GM18499 (cell line): ENCODE results near the gene CXorf49.
"Not testable (repeated sequence)": the region's sequence is repeated elsewhere in the genome, so short reads cannot be mapped to it uniquely, and the experiment has no call there.

Experiments
- ATAC-seq: cut with Tn5 transposase; IDR thresholded peaks from one replicate; pipeline ENCODE4 v1.9.1; 2021; ENCODE audit warnings: moderate number of reproducible peaks; ENCODE audit not compliant: insufficient read depth, unreplicated experiment

The CXorf49 gene

DNA sequence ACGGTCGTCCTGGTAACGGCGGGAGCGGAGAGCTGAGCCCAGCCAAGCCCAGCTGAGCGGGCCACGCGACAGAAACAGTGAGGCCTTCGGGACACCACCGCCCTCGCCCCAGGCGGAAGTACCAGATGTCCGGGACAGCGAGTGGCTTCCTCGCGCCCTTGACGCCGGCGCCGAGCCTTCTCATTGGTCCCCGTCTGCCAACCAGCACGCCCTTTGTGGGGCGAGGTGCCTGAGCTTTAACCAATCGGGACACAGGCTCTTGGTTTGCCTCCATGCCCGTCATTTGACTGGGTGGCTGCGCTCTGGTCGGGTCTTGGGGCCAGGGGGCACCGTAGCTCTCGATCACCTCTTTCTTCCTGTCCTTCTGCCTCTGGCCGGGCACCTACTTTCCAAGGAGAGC lies at the start of gene CXorf49:
Gene CXorf49 (minus strand): TSS at position 101 of the 400 bp plus-strand sequence. CDS start 134 bp downstream, outside the sequence.
- ATAC-seq, result not testable (repeated sequence)

DNA sequence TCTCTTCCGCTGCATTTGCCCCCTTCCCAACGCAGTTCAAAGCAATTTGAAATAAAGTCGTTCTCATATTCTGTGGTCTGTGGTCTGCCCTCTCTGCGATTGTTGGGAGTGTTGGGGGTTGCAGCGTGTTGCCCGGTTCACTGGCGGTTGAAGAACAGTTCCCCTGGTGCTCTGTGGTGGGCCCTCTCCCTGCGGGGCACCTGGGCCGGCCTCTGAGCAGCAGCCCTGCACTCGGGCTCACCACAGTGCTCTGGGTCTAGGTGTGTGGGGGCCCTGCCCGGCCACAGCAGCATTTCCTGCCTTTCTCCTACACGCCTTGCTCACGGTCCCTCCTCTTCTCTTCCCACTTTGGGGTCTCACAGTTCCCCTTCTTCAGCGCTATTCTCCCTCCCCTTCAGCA lies 49.0 kb upstream of the CXorf49 start:
- ATAC-seq, result not testable (repeated sequence)

DNA sequence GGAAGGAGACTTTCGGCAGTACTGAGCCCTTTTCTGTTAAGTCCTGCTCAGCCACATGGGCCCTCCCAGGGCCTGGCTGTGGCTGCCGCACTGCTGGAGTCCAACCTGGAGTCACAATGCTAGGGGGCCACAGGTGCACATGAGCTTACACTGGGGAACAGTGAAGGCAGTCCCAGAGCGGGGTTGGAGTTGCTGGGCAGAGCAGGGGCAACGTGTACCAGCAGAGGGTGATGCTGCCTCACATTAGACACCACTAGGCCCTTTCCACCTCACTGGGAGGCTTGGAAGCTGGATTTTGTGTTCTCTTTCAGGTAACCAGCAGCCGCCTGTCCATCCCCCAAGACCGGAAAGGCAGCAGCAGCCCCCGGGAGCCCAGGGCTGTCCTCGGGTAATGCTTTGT lies 47.5 kb upstream of the CXorf49 start:
- not testable (repeated sequence) for ATAC-seq

DNA sequence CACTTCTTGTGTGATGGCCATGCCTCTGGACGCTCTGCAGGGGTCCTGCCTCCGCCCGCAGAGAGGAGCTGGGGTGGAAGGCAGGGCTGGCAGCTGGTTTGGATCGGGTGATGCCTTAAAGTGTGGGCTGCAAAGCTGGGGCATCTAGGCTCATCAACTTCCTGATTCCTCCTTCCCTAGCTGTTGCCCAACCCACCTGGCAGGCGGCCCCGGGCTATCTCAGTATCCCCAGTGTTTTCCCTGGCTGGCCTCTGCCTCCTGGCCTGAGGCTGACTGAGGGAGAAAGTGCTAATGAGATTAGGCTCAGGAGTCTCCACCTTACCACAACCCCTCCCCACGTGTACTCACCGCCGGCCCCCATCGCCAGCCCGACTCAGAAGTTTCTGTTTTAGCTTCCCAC lies 46.7 kb upstream of the CXorf49 start:
- not testable (repeated sequence) for ATAC-seq

DNA sequence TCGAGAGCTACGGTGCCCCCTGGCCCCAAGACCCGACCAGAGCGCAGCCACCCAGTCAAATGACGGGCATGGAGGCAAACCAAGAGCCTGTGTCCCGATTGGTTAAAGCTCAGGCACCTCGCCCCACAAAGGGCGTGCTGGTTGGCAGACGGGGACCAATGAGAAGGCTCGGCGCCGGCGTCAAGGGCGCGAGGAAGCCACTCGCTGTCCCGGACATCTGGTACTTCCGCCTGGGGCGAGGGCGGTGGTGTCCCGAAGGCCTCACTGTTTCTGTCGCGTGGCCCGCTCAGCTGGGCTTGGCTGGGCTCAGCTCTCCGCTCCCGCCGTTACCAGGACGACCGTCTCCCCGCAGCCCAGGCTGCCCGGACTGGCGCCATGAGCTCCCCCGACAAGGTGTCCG lies 45.0 kb upstream of the CXorf49 start, which contains the start of gene CXorf49B:
Gene CXorf49B (plus strand): TSS at position 301 of the 400 bp plus-strand sequence. CDS start 75 bp downstream, at position 376.
- ATAC-seq, result not testable (repeated sequence)

DNA sequence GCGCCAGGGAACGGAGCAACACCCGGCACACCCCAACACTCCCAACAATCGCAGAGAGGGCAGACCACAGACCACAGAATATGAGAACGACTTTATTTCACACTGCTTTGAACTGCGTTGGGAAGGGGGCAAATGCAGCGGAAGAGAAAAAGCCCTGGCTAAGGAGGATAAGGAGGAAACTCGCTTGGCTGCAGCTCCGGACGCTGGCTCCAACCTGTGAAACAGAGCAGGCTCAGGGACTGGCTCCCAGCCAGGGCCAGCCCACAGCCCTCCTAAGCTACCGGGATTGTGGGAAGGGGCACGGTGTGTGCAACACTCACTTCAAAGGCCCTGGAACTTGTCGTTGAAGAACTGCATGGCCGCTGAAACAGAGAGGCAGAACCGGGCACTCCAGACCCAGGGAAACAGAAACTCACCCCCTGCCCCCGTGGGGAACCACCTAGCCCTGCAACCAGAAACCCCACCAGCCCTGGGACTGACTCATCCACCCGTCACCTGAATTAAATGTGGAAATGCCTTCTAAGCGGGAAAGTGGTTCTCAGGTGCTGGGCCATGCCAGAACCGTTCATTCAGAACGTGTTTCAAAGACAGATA lies 42.7 kb upstream of the CXorf49 start:
- ATAC-seq, result not testable (repeated sequence)

DNA sequence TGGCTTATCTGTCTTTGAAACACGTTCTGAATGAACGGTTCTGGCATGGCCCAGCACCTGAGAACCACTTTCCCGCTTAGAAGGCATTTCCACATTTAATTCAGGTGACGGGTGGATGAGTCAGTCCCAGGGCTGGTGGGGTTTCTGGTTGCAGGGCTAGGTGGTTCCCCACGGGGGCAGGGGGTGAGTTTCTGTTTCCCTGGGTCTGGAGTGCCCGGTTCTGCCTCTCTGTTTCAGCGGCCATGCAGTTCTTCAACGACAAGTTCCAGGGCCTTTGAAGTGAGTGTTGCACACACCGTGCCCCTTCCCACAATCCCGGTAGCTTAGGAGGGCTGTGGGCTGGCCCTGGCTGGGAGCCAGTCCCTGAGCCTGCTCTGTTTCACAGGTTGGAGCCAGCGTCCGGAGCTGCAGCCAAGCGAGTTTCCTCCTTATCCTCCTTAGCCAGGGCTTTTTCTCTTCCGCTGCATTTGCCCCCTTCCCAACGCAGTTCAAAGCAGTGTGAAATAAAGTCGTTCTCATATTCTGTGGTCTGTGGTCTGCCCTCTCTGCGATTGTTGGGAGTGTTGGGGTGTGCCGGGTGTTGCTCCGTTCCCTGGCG lies 2.3 kb upstream of the CXorf49 start:
- ATAC-seq, result not testable (repeated sequence)

DNA sequence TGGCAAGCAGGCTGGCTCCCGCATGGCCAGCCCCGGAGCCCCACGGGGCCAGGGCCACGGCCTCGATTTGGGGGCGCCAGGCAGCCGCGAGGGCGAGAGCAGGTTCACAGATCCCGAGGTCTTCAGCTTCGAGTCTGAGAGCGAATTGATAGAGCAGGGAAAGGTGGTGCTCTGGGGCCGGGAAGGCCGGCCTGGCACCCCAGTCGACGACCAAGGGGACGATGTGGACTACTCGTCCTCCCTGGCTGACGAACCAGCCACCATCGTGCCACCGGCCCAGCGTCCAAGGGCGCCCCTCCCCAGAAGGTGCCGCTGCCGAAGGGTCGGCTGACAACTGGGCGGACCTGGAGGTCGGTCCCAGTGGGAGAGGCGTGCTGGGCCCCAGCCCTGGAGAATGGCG lies 1.1 kb upstream of the CXorf49 start:
- ATAC-seq, result not testable (repeated sequence)

DNA sequence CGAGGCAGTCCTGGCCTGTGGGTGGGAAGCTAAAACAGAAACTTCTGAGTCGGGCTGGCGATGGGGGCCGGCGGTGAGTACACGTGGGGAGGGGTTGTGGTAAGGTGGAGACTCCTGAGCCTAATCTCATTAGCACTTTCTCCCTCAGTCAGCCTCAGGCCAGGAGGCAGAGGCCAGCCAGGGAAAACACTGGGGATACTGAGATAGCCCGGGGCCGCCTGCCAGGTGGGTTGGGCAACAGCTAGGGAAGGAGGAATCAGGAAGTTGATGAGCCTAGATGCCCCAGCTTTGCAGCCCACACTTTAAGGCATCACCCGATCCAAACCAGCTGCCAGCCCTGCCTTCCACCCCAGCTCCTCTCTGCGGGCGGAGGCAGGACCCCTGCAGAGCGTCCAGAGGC lies 1.8 kb downstream of the CXorf49 start:
- ATAC-seq, result not testable (repeated sequence)

DNA sequence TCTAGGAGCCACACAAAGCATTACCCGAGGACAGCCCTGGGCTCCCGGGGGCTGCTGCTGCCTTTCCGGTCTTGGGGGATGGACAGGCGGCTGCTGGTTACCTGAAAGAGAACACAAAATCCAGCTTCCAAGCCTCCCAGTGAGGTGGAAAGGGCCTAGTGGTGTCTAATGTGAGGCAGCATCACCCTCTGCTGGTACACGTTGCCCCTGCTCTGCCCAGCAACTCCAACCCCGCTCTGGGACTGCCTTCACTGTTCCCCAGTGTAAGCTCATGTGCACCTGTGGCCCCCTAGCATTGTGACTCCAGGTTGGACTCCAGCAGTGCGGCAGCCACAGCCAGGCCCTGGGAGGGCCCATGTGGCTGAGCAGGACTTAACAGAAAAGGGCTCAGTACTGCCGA lies 2.5 kb downstream of the CXorf49 start:
- not testable (repeated sequence) for ATAC-seq

DNA sequence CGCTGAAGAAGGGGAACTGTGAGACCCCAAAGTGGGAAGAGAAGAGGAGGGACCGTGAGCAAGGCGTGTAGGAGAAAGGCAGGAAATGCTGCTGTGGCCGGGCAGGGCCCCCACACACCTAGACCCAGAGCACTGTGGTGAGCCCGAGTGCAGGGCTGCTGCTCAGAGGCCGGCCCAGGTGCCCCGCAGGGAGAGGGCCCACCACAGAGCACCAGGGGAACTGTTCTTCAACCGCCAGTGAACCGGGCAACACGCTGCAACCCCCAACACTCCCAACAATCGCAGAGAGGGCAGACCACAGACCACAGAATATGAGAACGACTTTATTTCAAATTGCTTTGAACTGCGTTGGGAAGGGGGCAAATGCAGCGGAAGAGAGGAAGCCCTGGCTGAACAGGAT lies 4.0 kb downstream of the CXorf49 start:
- not testable (repeated sequence) for ATAC-seq

DNA sequence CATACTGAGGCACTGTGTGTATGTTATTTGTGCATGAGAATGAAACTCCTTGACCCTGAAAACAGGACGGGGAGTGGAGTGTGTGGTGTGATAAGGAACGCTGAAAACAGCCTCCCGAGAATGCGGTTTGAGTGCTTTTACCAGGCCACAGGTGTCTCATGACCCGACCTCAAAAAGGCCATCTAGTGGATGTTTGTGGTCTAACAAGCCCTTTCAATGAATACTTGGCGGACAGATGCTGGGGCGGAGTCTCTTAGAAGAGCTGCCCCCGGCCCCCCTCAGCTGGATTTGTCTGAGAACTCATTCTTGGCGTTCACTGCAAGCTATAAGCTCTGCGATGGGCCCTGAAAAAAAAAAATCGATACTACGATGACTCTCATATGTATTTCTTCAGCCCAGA lies 15.2 kb downstream of the CXorf49 start:
- ATAC-seq, result not testable (repeated sequence)

DNA sequence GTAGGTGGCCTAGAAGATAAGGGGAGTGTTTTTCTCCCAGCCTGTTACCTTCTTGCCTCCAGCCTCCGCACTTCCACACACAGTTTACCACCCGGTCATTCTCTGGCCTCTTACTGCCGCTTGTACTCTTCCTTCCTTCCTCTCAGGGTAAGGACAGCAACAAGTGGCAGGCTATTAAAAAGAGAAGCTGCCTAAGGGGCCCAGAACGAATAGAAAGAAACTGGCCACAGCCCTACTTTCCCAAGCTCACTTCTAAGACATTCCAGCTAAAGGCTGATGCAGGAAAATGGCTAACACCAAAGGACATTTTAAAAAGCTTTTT lies 19.1 kb downstream of the CXorf49 start:
- not testable (repeated sequence) for ATAC-seq

DNA sequence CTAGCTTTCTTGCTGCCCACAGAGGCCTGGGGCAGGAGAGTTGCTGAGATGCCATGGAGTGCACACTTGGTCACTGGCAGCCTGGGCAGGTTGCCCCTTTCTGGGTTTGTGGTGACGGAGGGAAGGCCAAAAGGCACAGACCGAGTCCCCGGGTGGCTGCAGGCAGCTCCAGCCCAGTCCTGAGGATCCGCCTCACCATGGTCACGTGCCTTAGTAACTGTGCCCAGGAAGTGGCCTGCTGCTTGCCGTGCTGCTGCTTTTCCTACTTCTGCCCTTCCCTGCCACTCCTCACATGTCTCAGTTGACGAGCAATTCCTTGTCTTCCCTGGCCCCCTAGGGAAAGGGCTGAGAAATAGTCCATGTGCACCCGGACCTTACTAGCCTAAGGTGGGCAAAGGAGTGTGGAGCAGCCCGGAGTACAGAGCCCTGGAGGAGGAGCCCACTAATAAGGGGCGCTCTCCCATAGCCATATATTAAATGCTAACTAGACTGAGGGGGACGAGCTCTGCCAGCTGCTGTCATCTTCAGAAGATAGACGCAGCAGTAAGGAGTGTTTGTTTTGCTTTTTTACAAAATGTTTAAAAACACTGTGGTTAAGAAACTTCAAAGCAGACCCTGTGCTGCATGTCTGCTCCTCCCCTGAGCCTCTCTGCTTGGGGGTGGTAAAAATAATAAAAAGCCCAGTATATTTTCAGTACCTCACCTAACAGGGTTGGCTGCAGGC lies 19.6 kb downstream of the CXorf49 start:
- ATAC-seq, result not testable (repeated sequence)

DNA sequence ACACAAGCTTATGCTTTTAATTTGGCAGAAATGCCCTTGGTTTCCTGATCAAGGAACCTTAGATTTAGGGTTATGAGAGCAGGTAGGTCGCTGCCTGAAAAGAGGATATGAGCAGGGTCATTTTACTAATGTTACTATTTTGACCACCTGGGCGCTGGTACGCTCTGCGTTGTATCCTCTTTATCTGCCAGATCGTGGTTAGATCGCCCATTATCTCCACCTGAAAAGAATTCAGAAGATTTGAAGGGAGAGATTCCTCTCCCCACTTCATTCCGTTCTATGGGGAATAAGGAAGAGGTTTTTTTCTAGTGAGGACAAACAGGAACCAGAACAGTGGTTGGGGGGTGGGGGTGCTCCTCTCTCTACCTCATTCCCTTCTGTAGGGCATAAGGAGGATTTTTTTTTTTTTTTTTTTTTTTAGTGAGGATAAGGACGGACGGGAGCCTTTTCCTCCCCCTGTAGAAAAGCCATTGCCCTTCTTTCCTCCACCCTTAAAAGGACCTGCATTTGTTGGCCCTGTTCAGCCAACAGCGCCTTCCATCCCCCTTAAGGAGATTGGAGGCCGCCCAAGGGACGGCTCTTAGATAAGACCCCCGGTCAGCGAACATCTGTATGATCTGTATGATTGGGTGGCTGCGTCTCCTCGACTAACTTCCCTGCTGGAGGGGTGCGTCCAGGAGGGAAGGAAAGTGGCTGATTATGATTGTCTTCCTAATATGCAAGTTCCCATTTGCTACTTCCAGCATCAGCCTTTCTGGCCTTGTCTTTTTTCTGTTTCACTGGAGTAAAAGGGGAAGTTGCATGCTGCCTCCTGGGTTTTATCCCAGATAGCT lies 20.4 kb downstream of the CXorf49 start:
- ATAC-seq, result not testable (repeated sequence)

DNA sequence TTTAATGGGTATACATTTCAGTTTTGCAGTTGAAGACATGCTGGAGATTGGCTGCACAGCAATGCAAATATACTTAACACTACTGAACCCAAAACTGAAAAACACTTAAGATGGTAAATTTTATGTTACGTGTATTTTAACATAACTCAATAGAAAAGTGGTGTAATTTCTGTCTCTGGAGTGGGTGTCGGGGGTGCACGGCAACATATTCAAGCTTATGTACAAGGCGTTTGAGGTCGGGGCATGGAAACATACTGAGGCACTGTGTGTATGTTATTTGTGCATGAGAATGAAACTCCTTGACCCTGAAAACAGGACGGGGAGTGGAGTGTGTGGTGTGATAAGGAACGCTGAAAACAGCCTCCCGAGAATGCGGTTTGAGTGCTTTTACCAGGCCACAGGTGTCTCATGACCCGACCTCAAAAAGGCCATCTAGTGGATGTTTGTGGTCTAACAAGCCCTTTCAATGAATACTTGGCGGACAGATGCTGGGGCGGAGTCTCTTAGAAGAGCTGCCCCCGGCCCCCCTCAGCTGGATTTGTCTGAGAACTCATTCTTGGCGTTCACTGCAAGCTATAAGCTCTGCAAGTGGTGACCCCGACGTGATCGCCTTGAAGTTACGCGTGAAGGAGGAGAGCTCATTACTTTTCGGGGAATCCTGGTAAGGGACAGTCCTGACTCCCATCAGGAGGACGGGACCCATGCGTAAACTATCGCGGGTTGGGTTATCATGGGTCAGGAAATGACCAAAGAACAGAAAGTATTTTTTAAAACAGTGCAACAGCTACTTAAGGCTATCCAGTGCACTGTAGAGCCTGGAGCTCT lies 21.2 kb downstream of the CXorf49 start:
- ATAC-seq, result not testable (repeated sequence)

DNA sequence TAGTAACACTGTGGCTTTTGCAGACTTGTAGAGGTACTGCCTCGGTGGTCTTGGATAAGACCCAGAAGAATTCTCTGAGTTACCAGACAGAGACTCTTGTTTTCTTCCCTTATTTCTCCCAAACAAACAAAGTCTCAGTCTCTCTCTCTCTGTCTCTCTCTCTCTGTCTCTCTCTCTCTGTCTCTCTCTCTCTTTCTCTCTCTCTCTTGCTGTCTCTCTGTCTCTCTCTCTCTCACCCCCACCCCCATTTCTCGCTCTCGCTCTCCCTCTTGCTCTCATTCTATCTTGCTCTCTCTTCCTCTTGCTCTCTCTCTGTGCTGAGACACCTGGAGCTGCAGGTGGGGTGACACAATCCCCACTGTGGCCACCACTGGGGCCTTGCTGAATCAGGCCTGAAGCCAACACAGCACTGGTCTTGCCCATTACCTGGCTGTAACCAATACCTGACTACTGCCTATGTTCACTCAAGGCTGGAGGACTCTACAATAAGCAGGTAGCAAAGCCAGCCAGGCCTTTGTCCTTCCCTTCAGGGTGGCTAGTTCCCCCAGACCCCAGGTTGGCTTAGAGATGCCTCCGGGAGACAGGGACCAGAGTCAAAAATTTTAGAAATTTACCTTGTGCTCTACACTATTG lies 38.4 kb downstream of the CXorf49 start:
- ATAC-seq, result no peak

DNA sequence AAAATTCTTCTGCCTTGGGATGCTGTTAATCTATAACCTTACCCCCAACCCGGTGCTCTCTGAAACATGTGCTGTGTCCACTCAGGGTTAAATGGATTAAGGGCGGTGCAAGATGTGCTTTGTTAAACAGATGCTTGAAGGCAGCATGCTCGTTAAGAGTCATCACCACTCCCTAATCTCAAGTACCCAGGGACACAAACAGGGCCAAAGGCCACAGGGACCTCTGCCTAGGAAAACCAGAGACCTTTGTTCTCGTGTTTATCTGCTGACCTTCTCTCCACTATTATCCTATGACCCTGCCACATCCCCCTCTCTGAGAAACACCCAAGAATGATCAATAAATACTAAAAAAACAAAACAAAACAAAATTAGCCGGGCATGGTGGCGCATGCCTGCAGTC lies 40.9 kb downstream of the CXorf49 start:
- not testable (repeated sequence) for ATAC-seq

DNA sequence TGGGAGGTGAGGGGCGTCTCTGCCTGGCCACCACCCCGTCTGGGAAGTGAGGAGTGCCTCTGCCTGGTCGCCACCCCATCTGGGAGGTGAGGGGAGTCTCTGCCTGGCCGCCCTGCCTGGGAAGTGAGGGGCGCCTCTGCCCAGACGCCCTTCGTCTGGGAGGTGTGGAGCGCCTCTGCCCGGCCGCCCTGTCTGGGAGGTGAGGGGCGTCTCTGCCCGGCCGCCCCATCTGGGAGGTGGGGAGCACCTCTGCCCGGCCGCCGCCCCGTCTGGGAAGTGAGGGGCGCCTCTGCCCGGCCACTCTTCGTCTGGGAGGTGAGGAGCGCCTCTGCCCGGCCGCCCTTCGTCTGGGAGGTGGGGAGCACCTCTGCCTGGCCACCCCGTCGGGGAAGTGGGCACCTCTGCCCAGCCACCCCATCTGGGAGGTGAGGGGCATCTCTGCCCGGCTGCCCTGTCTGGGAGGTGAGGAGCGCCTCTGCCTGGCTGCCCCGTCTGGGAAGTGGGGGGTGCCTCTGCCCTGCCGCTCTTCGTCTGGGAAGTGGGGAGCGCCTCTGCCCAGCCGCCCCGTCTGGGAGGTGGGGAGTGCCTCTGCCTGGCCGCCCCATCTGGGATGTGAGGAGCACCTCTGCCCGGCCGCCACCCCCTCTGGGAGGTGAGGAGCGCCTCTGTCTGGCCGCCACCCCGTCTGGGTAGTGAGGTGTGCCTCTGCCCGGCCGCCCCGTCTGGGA lies 41.9 kb downstream of the CXorf49 start:
- not testable (repeated sequence) for ATAC-seq
